Smooth muscle cell (in vitro differentiated cells): Measurements from ENCODE around the gene NELL2. TPM values are rescaled to one million over a fixed set of nuclear protein-coding genes. Genes with fewer than 3 reads are reported as not detected.
A peak's percentile ranks its signal among the peaks of the same experiment; 100 is the strongest.

ENCODE experiments used
- DNase-seq: peaks from one replicate; lab custom pipeline; 2025; ENCODE audit not compliant: unreplicated experiment; lab: John Stamatoyannopoulos, UW
- H2AFZ ChIP-seq: fragments of 200-600 bp; sonication (generic); 2 replicates; pipeline ENCODE4 v1.6.0; 2016; ENCODE audit warnings: antibody characterized with exemption, low read depth, mild to moderate bottlenecking
- H3F3A ChIP-seq: fragments of 200-600 bp; sonication (generic); 2 replicates; pipeline ENCODE4 v1.6.0; 2017; ENCODE audit warnings: antibody characterized with exemption, low read depth
- H3K27ac ChIP-seq: fragments of 200-600 bp; sonication (generic); 2 replicates; pipeline ENCODE4 v1.5.1; 2016; ENCODE audit warnings: low read depth, mild to moderate bottlenecking
- H3K27me3 ChIP-seq: fragments of 200-600 bp; sonication (generic); 2 replicates; pipeline ENCODE4 v1.6.1; 2016; ENCODE audit warnings: low read depth, mild to moderate bottlenecking
- H3K36me3 ChIP-seq: fragments of 200-600 bp; sonication (generic); 2 replicates; pipeline ENCODE4 v1.5.1; 2016; ENCODE audit warnings: low read depth
- H3K4me1 ChIP-seq: fragments of 200-600 bp; sonication (generic); 2 replicates; pipeline ENCODE4 v1.5.1; 2016; ENCODE audit warnings: low read depth
- H3K4me2 ChIP-seq: fragments of 200-600 bp; sonication (generic); 2 replicates; pipeline ENCODE4 v1.6.0; 2016; ENCODE audit warnings: mild to moderate bottlenecking
- H3K4me3 ChIP-seq: fragments of 200-600 bp; sonication (generic); 2 replicates; pipeline ENCODE4 v1.5.1; 2016; ENCODE audit warnings: mild to moderate bottlenecking
- H3K79me2 ChIP-seq: fragments of 200-600 bp; sonication (generic); 2 replicates; pipeline ENCODE4 v1.6.0; 2016; ENCODE audit warnings: low read depth, mild to moderate bottlenecking
- H3K9ac ChIP-seq: fragments of 200-600 bp; sonication (generic); 2 replicates; pipeline ENCODE4 v1.6.0; 2016; ENCODE audit warnings: low read depth
- H3K9me3 ChIP-seq: fragments of 200-600 bp; sonication (generic); replicated peaks from 2 replicates; pipeline ENCODE4 v1.5.1; 2016; ENCODE audit warnings: low read depth
- H4K20me1 ChIP-seq: fragments of 200-600 bp; sonication (generic); 2 replicates; pipeline ENCODE4 v1.6.0; 2016; ENCODE audit warnings: low read depth
- CTCF ChIP-seq: fragments of 200-600 bp; sonication (generic); IDR thresholded peaks from 2 replicates; pipeline ENCODE4 v1.5.1; 2017; ENCODE audit warnings: borderline replicate concordance, mild to moderate bottlenecking, antibody characterized with exemption; ENCODE audit not compliant: insufficient read depth, poor library complexity, severe bottlenecking
- WGBS: methylation state at CpG from one replicate; pipeline ENCODE4 v1.1.7; 2016; ENCODE audit warnings: low lambda C conversion rate; 5-methylcytosine and 5-hydroxymethylcytosine counted together
- polyA plus RNA-seq: library from polyadenylated mRNA; unstranded; fragments of >200 nt; fragmentation: Nextera tagmentation; extraction: Ambion mirVana; gene quantifications from 2 replicates; pipeline ENCODE4 v1.2.1, GENCODE V29; 2016
- total RNA-seq: library from RNA; depleted of rRNA; stranded (reverse); fragments of >200 nt; gene quantifications from 2 replicates; pipeline ENCODE4 v1.2.3, GENCODE V29; 2014

The NELL2 gene
- total and polyA plus RNA-seq, 2 experiments from 2014 or later: 16.8 TPM; not detected in 1

GRCh38 chr12:44775901-44776300, 100.2 kb downstream of the NELL2 start:
- H4K20me1 ChIP-seq: no peaks in the 10 kb centered on the region
- H3K4me2 ChIP-seq: no peak overlapping the region
- no peak overlapping the region for H3K27ac ChIP-seq
- H3K27me3 ChIP-seq: no peaks in the 10 kb centered on the region
- no peak overlapping the region for H2AFZ ChIP-seq
- no peak for DNase-seq
- H3K4me1 ChIP-seq: peaks cover 19% of the 10 kb centered on the region
- H3K36me3 ChIP-seq: no peaks in the 10 kb centered on the region
- H3K9ac ChIP-seq: no peak overlapping the region
- no peak for TF ChIP-seq CTCF
- 88% methylated on average over 6 of the region's 6 CpGs for WGBS
- no peaks in the 10 kb centered on the region for H3K79me2 ChIP-seq
- H3K9me3 ChIP-seq: no peaks in the 10 kb centered on the region
- no peak overlapping the region for H3K4me3 ChIP-seq
- no peaks in the 10 kb centered on the region for H3F3A ChIP-seq

GRCh38 chr12:44774815-44775411, 101.2 kb downstream of the NELL2 start:
- no peak for DNase-seq
- Histone ChIP-seq H3K27ac (no peak overlapping the region), H2AFZ (no peak overlapping the region), H3K27me3 (no peaks in the 10 kb centered on the region), H3K4me3 (no peak overlapping the region), H4K20me1 (no peaks in the 10 kb centered on the region), H3K36me3 (no peaks in the 10 kb centered on the region), H3K4me2 (no peak overlapping the region), H3K9me3 (no peaks in the 10 kb centered on the region), H3K4me1 (peaks cover 19% of the 10 kb centered on the region), H3K79me2 (no peaks in the 10 kb centered on the region), H3F3A (no peaks in the 10 kb centered on the region), H3K9ac (no peak overlapping the region)
- TF ChIP-seq CTCF: peak; percentile 80
- WGBS: 69% methylated on average over 11 of the region's 11 CpGs

DNA sequence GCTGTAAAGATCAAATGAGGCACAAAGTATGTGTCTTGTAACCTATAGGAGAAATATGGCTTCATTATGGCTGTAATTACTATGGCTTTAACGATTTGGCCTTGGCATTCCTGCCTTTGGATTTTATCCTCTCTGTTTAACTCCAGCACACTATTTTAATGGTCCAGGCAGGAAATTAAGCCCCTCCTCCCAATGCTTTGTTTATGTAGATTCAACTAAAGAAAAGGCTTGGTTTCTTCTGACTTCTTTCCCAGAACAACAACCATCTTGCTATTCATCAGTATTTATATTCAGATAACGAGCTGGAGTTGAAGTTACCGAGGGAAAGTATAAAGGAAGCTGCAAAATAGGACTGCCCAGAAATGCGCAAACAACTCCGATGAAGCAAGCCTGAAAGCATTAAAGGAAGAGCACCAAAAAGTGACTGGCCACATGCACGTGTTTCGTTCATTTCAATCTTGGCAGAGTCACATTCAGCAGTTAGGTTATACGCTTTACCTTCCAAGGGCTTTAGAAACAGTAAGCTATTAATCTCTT, 104.6 kb downstream of the NELL2 start:
- H3K27ac ChIP-seq: no peak overlapping the region
- H3K9me3 ChIP-seq: no peaks in the 10 kb centered on the region

More for the DNA sequence above, 104.6 kb downstream of the NELL2 start:
- Histone ChIP-seq H4K20me1 (no peaks in the 10 kb centered on the region), H3K4me3 (no peak overlapping the region), H3K4me2 (no peak overlapping the region), H3K36me3 (no peaks in the 10 kb centered on the region), H3K79me2 (no peaks in the 10 kb centered on the region), H3K27me3 (no peaks in the 10 kb centered on the region), H3K4me1 (peaks cover 16% of the 10 kb centered on the region), H3K9ac (no peak overlapping the region), H2AFZ (no peak overlapping the region), H3F3A (no peaks in the 10 kb centered on the region)
- TF ChIP-seq CTCF: no peak
- no peak for DNase-seq
- 75% methylated on average over 8 of the region's 8 CpGs for WGBS
